H1 (cell line): ENCODE measurements around the gene CCDC157. TPM values are rescaled to one million over a fixed set of nuclear protein-coding genes. Genes with fewer than 3 reads are reported as not detected.

Source experiments
- CTCF ChIA-PET: fragments of 300-600 bp; sonication (Branson Sonifier 250); formaldehyde crosslinking; loops from one replicate; lab custom pipeline; 2021; ENCODE audit not compliant: partially characterized antibody; lab: Charles Lee
- POLR2A ChIA-PET: fragments of 300-600 bp; sonication (Branson Sonifier 250); formaldehyde crosslinking; loops from one replicate; lab custom pipeline; 2021; ENCODE audit warnings: inconsistent platforms; ENCODE audit not compliant: partially characterized antibody; lab: Charles Lee
- DNase-seq, 2 experiments: peaks; one replicate each; pipeline versions ENCODE4 v3.0.0 to v3.0.0-alpha.2; 2010 to 2022; ENCODE audit warnings: low spot score in 2 of 2, low read depth in 1 of 2, mixed read lengths in 1 of 2
- FAIRE-seq: peaks from 2 replicates; lab custom pipeline; 2011; peaks lifted over from hg19 to GRCh38; lab: Jason Lieb, UNC
- H2AFZ ChIP-seq: 2 replicates; pipeline ENCODE4 v1.8.1; 2012; ENCODE audit warnings: low read length, inconsistent platforms
- H2AK5ac ChIP-seq: 2 replicates; pipeline ENCODE4 v1.6.1; 2013; ENCODE audit warnings: low read depth, low read length
- H2BK120ac ChIP-seq: replicated peaks from 2 replicates; pipeline ENCODE3; 2013; ENCODE audit warnings: low read depth, low read length, inconsistent platforms
- H2BK12ac ChIP-seq: 2 replicates; pipeline ENCODE4 v1.6.1; 2013; ENCODE audit warnings: low read depth, low read length
- H2BK15ac ChIP-seq: 2 replicates; pipeline ENCODE4 v1.6.1; 2013; ENCODE audit warnings: low read length
- H2BK20ac ChIP-seq: 2 replicates; pipeline ENCODE4 v1.6.1; 2013; ENCODE audit warnings: low read length
- H2BK5ac ChIP-seq: 2 replicates; pipeline ENCODE4 v1.6.1; 2013; ENCODE audit warnings: low read depth, low read length
- H3K14ac ChIP-seq: 2 replicates; pipeline ENCODE4 v1.6.1; 2013; ENCODE audit warnings: inconsistent platforms; ENCODE audit not compliant: insufficient read length
- H3K18ac ChIP-seq: 2 replicates; pipeline ENCODE4 v1.6.1; 2013; ENCODE audit warnings: low read length; ENCODE audit errors: extremely low read depth
- H3K23ac ChIP-seq: 2 replicates; pipeline ENCODE4 v1.6.1; 2013; ENCODE audit warnings: inconsistent platforms; ENCODE audit not compliant: insufficient read length
- H3K23me2 ChIP-seq: 2 replicates; pipeline ENCODE4 v1.6.1; 2013; ENCODE audit warnings: low read depth, low read length
- H3K27ac ChIP-seq: 2 replicates; pipeline ENCODE4 v1.6.1; 2011; ENCODE audit warnings: low read depth, low read length, inconsistent platforms
- H3K27me3 ChIP-seq, 4 experiments: replicated peaks in 1 of 4; 1 replicate in 1 of 4; 2 replicates in 3 of 4; pipeline versions ENCODE4 v1.6.1 to v1.8.1; 2011 to 2013; ENCODE audit warnings: low read length in 3 of 4, mild to moderate bottlenecking in 3 of 4, inconsistent platforms in 2 of 4, mixed read lengths in 2 of 4, moderate library complexity in 1 of 4; ENCODE audit not compliant: control insufficient read depth in 3 of 4, insufficient read depth in 3 of 4; ENCODE audit errors: extremely low read depth in 1 of 4
- H3K36me3 ChIP-seq, 4 experiments: 2 replicates each; pipeline versions ENCODE4 v1.6.1 to v1.8.1; 2011 to 2013; ENCODE audit warnings: mild to moderate bottlenecking in 4 of 4, low read length in 3 of 4, moderate library complexity in 2 of 4, control low read depth in 1 of 4, inconsistent platforms in 1 of 4; ENCODE audit not compliant: insufficient read depth in 4 of 4, control insufficient read depth in 2 of 4
- H3K4ac ChIP-seq: replicated peaks from 2 replicates; pipeline ENCODE3; 2013; ENCODE audit warnings: low read length, low read depth, mixed read lengths, inconsistent platforms; ENCODE audit not compliant: insufficient read length
- H3K4me1 ChIP-seq, 4 experiments: replicated peaks in 1 of 4; 1 replicate in 1 of 4; 2 replicates in 3 of 4; pipeline versions ENCODE4 v1.6.1 to v1.8.1; 2011 to 2013; ENCODE audit warnings: low read length in 3 of 4, inconsistent platforms in 2 of 4, mixed read lengths in 1 of 4; ENCODE audit not compliant: insufficient read depth in 4 of 4, control insufficient read depth in 3 of 4
- H3K4me2 ChIP-seq, 2 experiments: 2 replicates each; pipeline versions ENCODE4 v1.6.1 to v1.8.1; 2011 to 2013; ENCODE audit warnings: low read depth in 2 of 2, low read length in 2 of 2, control low read depth in 1 of 2, inconsistent platforms in 1 of 2, mild to moderate bottlenecking in 1 of 2; ENCODE audit not compliant: insufficient read depth in 1 of 2
- H3K4me3 ChIP-seq, 4 experiments: fragments of 200-600, 300-600 bp in 1 of 4; sonication (generic), shearing (Covaris generic), sonication (Bioruptor Twin) in 1 of 4; 2 replicates each; pipeline versions ENCODE4 v1.5.1 to v1.8.1; 2011 to 2016; ENCODE audit warnings: low read length in 4 of 4, low read depth in 3 of 4, control low read depth in 2 of 4, inconsistent platforms in 2 of 4, mild to moderate bottlenecking in 2 of 4, mixed read lengths in 1 of 4, moderate library complexity in 1 of 4; ENCODE audit not compliant: insufficient read depth in 2 of 4; ENCODE audit errors: extremely low read depth in 1 of 4
- H3K56ac ChIP-seq: replicated peaks from 2 replicates; pipeline ENCODE3; 2013; ENCODE audit warnings: low read depth, mild to moderate bottlenecking, mixed read lengths, low read length, inconsistent platforms; ENCODE audit not compliant: insufficient read length
- H3K79me1 ChIP-seq: 2 replicates; pipeline ENCODE4 v1.6.1; 2013; ENCODE audit warnings: low read depth, low read length, control low read depth
- H3K79me2 ChIP-seq, 2 experiments: 2 replicates each; pipeline versions ENCODE4 v1.6.1 to v1.8.1; 2012 to 2013; ENCODE audit warnings: low read length in 2 of 2, mild to moderate bottlenecking in 2 of 2, inconsistent platforms in 1 of 2; ENCODE audit not compliant: insufficient read depth in 2 of 2, control insufficient read depth in 1 of 2
- H3K9ac ChIP-seq, 4 experiments: replicated peaks in 1 of 4; 1 replicate in 1 of 4; 2 replicates in 3 of 4; pipeline versions ENCODE4 v1.6.1 to v1.8.1; 2011 to 2013; ENCODE audit warnings: low read depth in 3 of 4, low read length in 3 of 4, control low read depth in 2 of 4, mild to moderate bottlenecking in 2 of 4, moderate library complexity in 2 of 4, inconsistent platforms in 1 of 4; ENCODE audit errors: extremely low read depth in 1 of 4
- H3K9me3 ChIP-seq, 2 experiments: 2 replicates each; pipeline versions ENCODE4 v1.6.1 to v1.8.1; 2012 to 2013; ENCODE audit warnings: mild to moderate bottlenecking in 2 of 2, moderate library complexity in 2 of 2, control low read depth in 1 of 2, inconsistent platforms in 1 of 2, low read depth in 1 of 2, low read length in 1 of 2, mixed read lengths in 1 of 2; ENCODE audit not compliant: insufficient read depth in 2 of 2
- H4K20me1 ChIP-seq, 2 experiments: replicated peaks in 1 of 2; 2 replicates each; pipeline versions ENCODE3 to v1.8.1; 2011 to 2013; ENCODE audit warnings: inconsistent platforms in 2 of 2, low read length in 2 of 2, mild to moderate bottlenecking in 1 of 2; ENCODE audit not compliant: insufficient read depth in 2 of 2, control insufficient read depth in 1 of 2
- H4K5ac ChIP-seq: 2 replicates; pipeline ENCODE4 v1.6.1; 2013; ENCODE audit warnings: low read length, low read depth, mixed read lengths, inconsistent platforms; ENCODE audit not compliant: insufficient read length
- H4K8ac ChIP-seq: 2 replicates; pipeline ENCODE4 v1.8.0; 2013; ENCODE audit warnings: mild to moderate bottlenecking, moderate library complexity, low read length, inconsistent platforms; ENCODE audit not compliant: insufficient read depth; ENCODE audit errors: extremely low read depth
- H4K91ac ChIP-seq: replicated peaks from 2 replicates; pipeline ENCODE3; 2013; ENCODE audit warnings: low read length, mixed read lengths, inconsistent platforms; ENCODE audit not compliant: insufficient read length
- KDM1A ChIP-seq: fragments of 200-600, 300-600 bp; sonication (generic); IDR thresholded peaks from 2 replicates; pipeline ENCODE4 v1.7.1; 2016; ENCODE audit warnings: mild to moderate bottlenecking, low read length, borderline replicate concordance
- WGBS, 2 experiments: shearing (Covaris generic) in 1 of 2; methylation state at CpG; one replicate each; pipeline versions ENCODE4 v1.1.6 to v1.1.7; 2013 to 2015; ENCODE audit warnings: low lambda C conversion rate in 2 of 2, mixed read lengths in 2 of 2, inconsistent platforms in 1 of 2, low coverage in 1 of 2, missing lambda C conversion rate in 1 of 2; ENCODE audit not compliant: insufficient replicate concordance in 2 of 2, insufficient coverage in 1 of 2, insufficient read length in 1 of 2; ENCODE audit errors: extremely low coverage in 1 of 2, missing lambda C conversion rate in 1 of 2; 5-methylcytosine and 5-hydroxymethylcytosine counted together
- polyA plus RNA-seq, 7 experiments: library from polyadenylated mRNA; depleted of rRNA in 3 of 7; stranded (reverse) in 5 of 7; unstranded in 2 of 7; fragments of >200 nt in 5 of 7; fragments of 200-250 nt in 2 of 7; gene quantifications; 1 replicate in 5 of 7; 2 replicates in 1 of 7; 4 replicates in 1 of 7; pipeline versions ENCODE4 v1.2.1 to v1.2.3, GENCODE V29; 2011 to 2013; ENCODE audit warnings: missing spikeins in 2 of 7, mixed read lengths in 2 of 7
- total RNA-seq: library from RNA; stranded (reverse); fragmentation: NEBNext Ultra II Directional; extraction: Animal tissue kit (Norgen Biotek cat#: 25700); gene quantifications from 2 replicates; pipeline ENCODE4 v1.2.1, GENCODE V29; 2021

Gene CCDC157
- total and polyA plus RNA-seq, 2 of the 8 experiments (the other 6 are each of a cell fraction or from before 2014, with no cell fraction given), result 4.1 to 8.4 TPM

DNA sequence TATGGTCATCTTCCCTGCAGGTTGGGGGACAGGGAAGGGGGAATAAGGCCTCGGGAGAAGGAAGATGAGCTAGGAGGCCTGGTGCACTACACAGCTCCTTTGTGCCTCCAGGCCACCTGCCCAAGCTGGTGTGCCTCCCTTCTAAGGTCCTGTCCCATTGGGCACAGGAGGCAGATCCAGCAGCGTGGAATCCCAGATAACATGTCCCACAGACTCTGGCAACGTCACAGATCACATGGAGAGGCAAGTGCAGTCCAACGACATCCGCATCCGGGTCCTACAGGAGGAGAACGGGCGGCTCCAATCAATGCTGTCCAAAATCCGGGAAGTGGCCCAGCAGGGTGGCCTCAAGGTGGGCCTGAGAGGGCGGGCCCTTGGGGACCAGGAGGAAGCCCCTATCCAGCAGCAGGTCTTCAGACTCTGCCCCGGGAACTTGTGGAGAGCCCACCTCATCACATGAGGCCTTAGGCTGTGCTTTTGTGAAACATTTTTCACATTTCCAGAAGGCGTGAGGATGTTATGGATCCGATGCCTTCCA lies 18.6 kb downstream of the CCDC157 start:
- Histone ChIP-seq H2BK12ac (no peak overlapping the region), H2BK15ac (no peak overlapping the region), H3K23ac (no peak overlapping the region), H2BK120ac (no peak overlapping the region), H4K20me1 (peaks cover 3 to 6% of the 10 kb centered on the region in 2 experiments), H3K9ac (no peak overlapping the region; a peak in 1 of 7 replicates), H3K4me1 (peaks cover 0 to 2% (median 0%) of the 10 kb centered on the region in 4 experiments; a peak in 1 of 7 replicates), H4K8ac (no peak overlapping the region; the same call in 1 of the 2 replicates), H2BK20ac (no peak overlapping the region), H2AFZ (no peak overlapping the region), H3K4me2 (no peak overlapping the region), H2BK5ac (no peak overlapping the region), H3K36me3 (peaks cover 0 to 7% (median 2%) of the 10 kb centered on the region in 4 experiments; a peak in 3 of 8 replicates), H3K4ac (peak overlapping the region; percentile 95), H3K27me3 (no peaks in the 10 kb centered on the region; a peak in 1 of 7 replicates)
- POLR2A ChIA-PET, result interaction anchor here (0.7 to 11.8 kb wide), 4 partner anchors 11 to 28 kb away, joined by 3 to 129 read pairs (median 3); partner anchors contain the start of genes CCDC157, RNF215 and SF3A1
- TF ChIP-seq KDM1A, result no peak
- TF ChIP-seq, all 59 proteins: peak for 0
- Histone ChIP-seq H3K14ac (no peak overlapping the region), H4K91ac (no peak overlapping the region), H3K4me3 (no peak overlapping the region), H3K9me3 (no peaks in the 10 kb centered on the region), H3K18ac (no peak overlapping the region), H4K5ac (no peak overlapping the region), H2AK5ac (no peak overlapping the region), H3K79me2 (no peaks in the 10 kb centered on the region), H3K79me1 (no peaks in the 10 kb centered on the region), H3K27ac (no peak overlapping the region), H3K56ac (no peak overlapping the region), H3K23me2 (no peaks in the 10 kb centered on the region)
- DNase-seq (no peak), FAIRE-seq (no peak)
- 91% methylated on average over 13 of the region's 13 CpGs; no CpG with 5 or more reads in 1 of the 2 experiments for WGBS, 2 experiments
- CTCF ChIA-PET, result interaction anchor here (1.0 to 6.3 kb wide), 5 partner anchors 12 to 87 kb away, joined by 3 to 28 read pairs (median 8); partner anchors contain the start of genes CASTOR1 and RNF215
